HG02884 (cell line): ENCODE measurements around the gene CENPF.
A peak's percentile ranks its signal among the peaks of the same experiment; 100 is the strongest.
"Not testable (repeated sequence)": the region's sequence is repeated elsewhere in the genome, so short reads cannot be mapped to it uniquely, and the experiment has no call there.

ENCODE experiments used
- ATAC-seq: cut with Tn5 transposase; IDR thresholded peaks from one replicate; pipeline ENCODE4 v1.9.1; 2021; ENCODE audit warnings: mild to moderate bottlenecking, moderate library complexity; ENCODE audit not compliant: unreplicated experiment

Gene CENPF

GRCh38 chr1:214583824-214584554, 19.0 kb upstream of the CENPF start:
- no peak for ATAC-seq

GRCh38 chr1:214584805-214585766, 17.9 kb upstream of the CENPF start:
- ATAC-seq: peak; percentile 85

GRCh38 chr1:214586621-214587020, 16.4 kb upstream of the CENPF start:
- no peak for ATAC-seq

- no peak for ATAC-seq
Observed at GRCh38 chr1:214587165-214587564, 15.8 kb upstream of the CENPF start.

- no peak for ATAC-seq
Observed at GRCh38 chr1:214588963-214589597, 13.9 kb upstream of the CENPF start.

- ATAC-seq: no peak
Observed at GRCh38 chr1:214590696-214591095, 12.3 kb upstream of the CENPF start.

GRCh38 chr1:214591918-214592317, 11.1 kb upstream of the CENPF start:
- ATAC-seq: not testable (repeated sequence)

- ATAC-seq: no peak
Observed at GRCh38 chr1:214593158-214593557, 9.8 kb upstream of the CENPF start.

- no peak for ATAC-seq
Observed at GRCh38 chr1:214603819-214604252, 841 bp downstream of the CENPF start.

- ATAC-seq: no peak
Observed at GRCh38 chr1:214604523-214604922, 1.5 kb downstream of the CENPF start.

GRCh38 chr1:214605484-214605883, 2.5 kb downstream of the CENPF start:
- not testable (repeated sequence) for ATAC-seq

- ATAC-seq: not testable (repeated sequence)
Observed at GRCh38 chr1:214605933-214606925, 3.2 kb downstream of the CENPF start.

- not testable (repeated sequence) for ATAC-seq
Observed at GRCh38 chr1:214607492-214608215, 4.7 kb downstream of the CENPF start.

GRCh38 chr1:214608216-214608783, 5.3 kb downstream of the CENPF start:
- not testable (repeated sequence) for ATAC-seq

GRCh38 chr1:214608817-214609216, 5.8 kb downstream of the CENPF start:
- not testable (repeated sequence) for ATAC-seq

GRCh38 chr1:214609692-214610091, 6.7 kb downstream of the CENPF start:
- ATAC-seq: no peak

GRCh38 chr1:214610136-214610535, 7.1 kb downstream of the CENPF start:
- not testable (repeated sequence) for ATAC-seq

GRCh38 chr1:214615109-214615508, 12.1 kb downstream of the CENPF start:
- no peak for ATAC-seq

GRCh38 chr1:214615871-214616270, 12.9 kb downstream of the CENPF start:
- no peak for ATAC-seq
